K562 (cell line): Measurements from ENCODE around the gene MPRIP.

ENCODE experiments used
- PRPF4 ChIP-seq: fragments of 200-400 bp; formaldehyde crosslinking; IDR thresholded peaks from one replicate; pipeline ENCODE4 v1.6.1; 2017; ENCODE audit warnings: low read length, low read depth, mild to moderate bottlenecking; ENCODE audit not compliant: insufficient read depth, poor library complexity, severe bottlenecking
- SRSF1 ChIP-seq: fragments of 200-400 bp; formaldehyde crosslinking; IDR thresholded peaks from 2 replicates; pipeline ENCODE4 v1.6.1; 2017; ENCODE audit warnings: mild to moderate bottlenecking, low read depth, low read length, moderate library complexity
- ZNF232 ChIP-seq: sonication (generic); formaldehyde crosslinking; IDR thresholded peaks from 2 replicates; pipeline ENCODE4 v1.8.0; 2022; ENCODE audit warnings: mild to moderate bottlenecking, missing genetic modification reagents
- TF ChIP-seq, protein P1 (sequence below), 3 experiments: IDR thresholded peaks in 2 of 3; conservative IDR thresholded peaks in 1 of 3; 2 replicates each; pipeline ENCODE4 v1.5.1; 2011 to 2012; ENCODE audit warnings: low read length in 3 of 3, mild to moderate bottlenecking in 3 of 3, control low read depth in 2 of 3, improper control_type of control experiment in 1 of 3, inconsistent platforms in 1 of 3, low read depth in 1 of 3, mixed read lengths in 1 of 3, moderate library complexity in 1 of 3; ENCODE audit not compliant: insufficient read depth in 2 of 3
- TF ChIP-seq, protein P2 (sequence below): fragments of 200-800 bp; sonication (Bioruptor generic); IDR thresholded peaks from 2 replicates; pipeline ENCODE4 v1.6.1; 2017; ENCODE audit warnings: missing genetic modification characterization, missing compliant biosample characterization
- TF ChIP-seq, protein P3 (sequence below): sonication (generic); formaldehyde crosslinking; IDR thresholded peaks from 2 replicates; pipeline ENCODE4 v1.8.0; 2022; ENCODE audit warnings: missing genetic modification reagents, mild to moderate bottlenecking, borderline replicate concordance
- TF ChIP-seq, protein P4 (sequence below): fragments of 450-650 bp; formaldehyde crosslinking; IDR thresholded peaks from 2 replicates; pipeline ENCODE4 v1.4.0; 2022; ENCODE audit warnings: missing genetic modification characterization
- TF ChIP-seq, protein P5 (sequence below), 2 experiments: fragments of 450-650 bp in 1 of 2; sonication (generic) in 1 of 2; formaldehyde crosslinking in 1 of 2; IDR thresholded peaks in 1 of 2; conservative IDR thresholded peaks in 1 of 2; 2 replicates each; pipeline versions ENCODE4 v1.6.1 to v1.8.1; 2016 to 2023; ENCODE audit warnings: mild to moderate bottlenecking in 2 of 2, moderate library complexity in 2 of 2, inconsistent platforms in 1 of 2, missing genetic modification reagents in 1 of 2

DNA sequence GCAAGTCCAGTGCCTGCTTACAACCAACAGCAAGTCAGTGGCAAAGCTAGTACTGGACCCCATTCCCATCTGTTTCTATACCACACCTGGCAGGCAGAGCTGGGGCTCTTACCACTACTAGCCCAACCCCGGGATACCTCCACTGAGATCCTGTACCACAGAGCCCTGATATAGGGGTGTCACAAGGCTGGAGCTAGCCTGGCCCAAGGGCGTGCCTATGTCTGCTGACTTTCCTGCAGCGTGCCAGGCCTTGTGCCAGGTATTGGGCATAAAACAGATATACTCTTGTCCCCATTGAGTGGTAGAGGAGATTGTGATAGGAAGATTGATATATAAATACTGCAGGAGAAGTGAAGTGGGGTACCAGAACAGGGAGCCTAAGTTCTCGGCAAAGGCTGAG is 119.5 kb downstream of the MPRIP start:
- TF ChIP-seq, protein P1, sequence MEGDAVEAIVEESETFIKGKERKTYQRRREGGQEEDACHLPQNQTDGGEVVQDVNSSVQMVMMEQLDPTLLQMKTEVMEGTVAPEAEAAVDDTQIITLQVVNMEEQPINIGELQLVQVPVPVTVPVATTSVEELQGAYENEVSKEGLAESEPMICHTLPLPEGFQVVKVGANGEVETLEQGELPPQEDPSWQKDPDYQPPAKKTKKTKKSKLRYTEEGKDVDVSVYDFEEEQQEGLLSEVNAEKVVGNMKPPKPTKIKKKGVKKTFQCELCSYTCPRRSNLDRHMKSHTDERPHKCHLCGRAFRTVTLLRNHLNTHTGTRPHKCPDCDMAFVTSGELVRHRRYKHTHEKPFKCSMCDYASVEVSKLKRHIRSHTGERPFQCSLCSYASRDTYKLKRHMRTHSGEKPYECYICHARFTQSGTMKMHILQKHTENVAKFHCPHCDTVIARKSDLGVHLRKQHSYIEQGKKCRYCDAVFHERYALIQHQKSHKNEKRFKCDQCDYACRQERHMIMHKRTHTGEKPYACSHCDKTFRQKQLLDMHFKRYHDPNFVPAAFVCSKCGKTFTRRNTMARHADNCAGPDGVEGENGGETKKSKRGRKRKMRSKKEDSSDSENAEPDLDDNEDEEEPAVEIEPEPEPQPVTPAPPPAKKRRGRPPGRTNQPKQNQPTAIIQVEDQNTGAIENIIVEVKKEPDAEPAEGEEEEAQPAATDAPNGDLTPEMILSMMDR (IDR thresholded peaks at IDR 0.05 in 2 of 3, conservative IDR thresholded peaks at IDR 0.05 in 1 of 3; ENCODE audit: insufficient read depth in 2 of 3, low read depth in 1 of 3, low read length in 3 of 3), result no peak
- TF ChIP-seq ZNF232 (CRISPR knock-in tag) (no peak), SRSF1 (no peak), PRPF4 (no peak)
- TF ChIP-seq, protein P2, sequence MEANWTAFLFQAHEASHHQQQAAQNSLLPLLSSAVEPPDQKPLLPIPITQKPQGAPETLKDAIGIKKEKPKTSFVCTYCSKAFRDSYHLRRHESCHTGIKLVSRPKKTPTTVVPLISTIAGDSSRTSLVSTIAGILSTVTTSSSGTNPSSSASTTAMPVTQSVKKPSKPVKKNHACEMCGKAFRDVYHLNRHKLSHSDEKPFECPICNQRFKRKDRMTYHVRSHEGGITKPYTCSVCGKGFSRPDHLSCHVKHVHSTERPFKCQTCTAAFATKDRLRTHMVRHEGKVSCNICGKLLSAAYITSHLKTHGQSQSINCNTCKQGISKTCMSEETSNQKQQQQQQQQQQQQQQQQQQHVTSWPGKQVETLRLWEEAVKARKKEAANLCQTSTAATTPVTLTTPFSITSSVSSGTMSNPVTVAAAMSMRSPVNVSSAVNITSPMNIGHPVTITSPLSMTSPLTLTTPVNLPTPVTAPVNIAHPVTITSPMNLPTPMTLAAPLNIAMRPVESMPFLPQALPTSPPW (CRISPR knock-in tag), result no peak
- TF ChIP-seq, protein P3, sequence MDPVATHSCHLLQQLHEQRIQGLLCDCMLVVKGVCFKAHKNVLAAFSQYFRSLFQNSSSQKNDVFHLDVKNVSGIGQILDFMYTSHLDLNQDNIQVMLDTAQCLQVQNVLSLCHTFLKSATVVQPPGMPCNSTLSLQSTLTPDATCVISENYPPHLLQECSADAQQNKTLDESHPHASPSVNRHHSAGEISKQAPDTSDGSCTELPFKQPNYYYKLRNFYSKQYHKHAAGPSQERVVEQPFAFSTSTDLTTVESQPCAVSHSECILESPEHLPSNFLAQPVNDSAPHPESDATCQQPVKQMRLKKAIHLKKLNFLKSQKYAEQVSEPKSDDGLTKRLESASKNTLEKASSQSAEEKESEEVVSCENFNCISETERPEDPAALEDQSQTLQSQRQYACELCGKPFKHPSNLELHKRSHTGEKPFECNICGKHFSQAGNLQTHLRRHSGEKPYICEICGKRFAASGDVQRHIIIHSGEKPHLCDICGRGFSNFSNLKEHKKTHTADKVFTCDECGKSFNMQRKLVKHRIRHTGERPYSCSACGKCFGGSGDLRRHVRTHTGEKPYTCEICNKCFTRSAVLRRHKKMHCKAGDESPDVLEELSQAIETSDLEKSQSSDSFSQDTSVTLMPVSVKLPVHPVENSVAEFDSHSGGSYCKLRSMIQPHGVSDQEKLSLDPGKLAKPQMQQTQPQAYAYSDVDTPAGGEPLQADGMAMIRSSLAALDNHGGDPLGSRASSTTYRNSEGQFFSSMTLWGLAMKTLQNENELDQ (CRISPR knock-in tag), result no peak
- TF ChIP-seq, protein P4, sequence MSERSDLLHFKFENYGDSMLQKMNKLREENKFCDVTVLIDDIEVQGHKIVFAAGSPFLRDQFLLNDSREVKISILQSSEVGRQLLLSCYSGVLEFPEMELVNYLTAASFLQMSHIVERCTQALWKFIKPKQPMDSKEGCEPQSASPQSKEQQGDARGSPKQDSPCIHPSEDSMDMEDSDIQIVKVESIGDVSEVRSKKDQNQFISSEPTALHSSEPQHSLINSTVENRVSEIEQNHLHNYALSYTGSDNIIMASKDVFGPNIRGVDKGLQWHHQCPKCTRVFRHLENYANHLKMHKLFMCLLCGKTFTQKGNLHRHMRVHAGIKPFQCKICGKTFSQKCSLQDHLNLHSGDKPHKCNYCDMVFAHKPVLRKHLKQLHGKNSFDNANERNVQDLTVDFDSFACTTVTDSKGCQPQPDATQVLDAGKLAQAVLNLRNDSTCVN (CRISPR knock-in tag), result no peak
- TF ChIP-seq, protein P5, sequence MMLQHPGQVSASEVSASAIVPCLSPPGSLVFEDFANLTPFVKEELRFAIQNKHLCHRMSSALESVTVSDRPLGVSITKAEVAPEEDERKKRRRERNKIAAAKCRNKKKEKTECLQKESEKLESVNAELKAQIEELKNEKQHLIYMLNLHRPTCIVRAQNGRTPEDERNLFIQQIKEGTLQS (IDR thresholded peaks at IDR 0.05), result no peak
- TF ChIP-seq, protein P5 (CRISPR knock-in tag; conservative IDR thresholded peaks at IDR 0.05), result no peak
